SU-DHL-6 (cell line): ENCODE results near the gene RAB43.

Experiments used
- CTCF ChIP-seq: fragments of 200-600 bp; sonication (generic); IDR thresholded peaks from one replicate; pipeline ENCODE4 v1.5.1; 2017; ENCODE audit warnings: antibody characterized with exemption, mild to moderate bottlenecking, low read length, moderate library complexity; ENCODE audit not compliant: insufficient read depth, poor library complexity, severe bottlenecking
- EZH2phosphoT487 ChIP-seq: fragments of 200-600 bp; sonication (generic), shearing (Covaris generic); conservative IDR thresholded peaks from 2 replicates; pipeline ENCODE4 v1.6.1; 2018; ENCODE audit warnings: mild to moderate bottlenecking, antibody characterized with exemption, low read length, moderate library complexity, mixed read lengths

GRCh38 chr3:129038121-129038855 is 83.3 kb downstream of the RAB43 start:
- no peak for TF ChIP-seq CTCF
- TF ChIP-seq EZH2phosphoT487 = no peak
